ENCODE measurements around the gene KLC3.

Gene KLC3

DNA sequence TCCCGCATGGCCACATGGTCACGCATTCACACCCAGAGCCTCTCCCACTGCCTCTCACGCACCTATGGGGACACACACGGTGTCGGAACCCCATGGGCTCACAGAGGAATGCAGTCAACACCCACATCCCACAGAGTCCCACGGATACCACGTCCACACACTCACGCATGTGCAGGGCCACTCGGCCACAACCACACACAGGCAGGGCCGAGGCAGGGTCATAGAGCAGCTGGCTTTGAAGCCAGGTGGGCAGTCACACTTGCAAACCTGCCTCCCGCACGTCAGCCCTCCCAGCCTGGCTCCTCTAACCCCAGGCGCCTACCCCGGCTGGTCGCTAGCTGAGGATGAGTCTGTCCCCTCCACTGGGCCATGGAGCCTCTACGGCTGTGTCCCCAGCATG, 21.7 kb downstream of the KLC3 start:
- TF ChIP-seq ZNF274 (IDR thresholded peaks at IDR 0.05; ENCODE audit: low read depth, low read length) (no peak), YY1 (IDR thresholded peaks at IDR 0.05; ENCODE audit: insufficient read depth, insufficient read length) (no peak), SUZ12 (IDR thresholded peaks at IDR 0.05; ENCODE audit: extremely low read depth, insufficient read depth, insufficient read length) (no peak)
- Histone ChIP-seq H3K4me3 (ENCODE audit: insufficient read length, low read depth) (no peak overlapping the region), H3K9ac (ENCODE audit: insufficient read length, low read depth) (no peak overlapping the region), H3K27me3 (ENCODE audit: insufficient read depth, insufficient read length) (no peaks in the 10 kb centered on the region), H3K4me1 (ENCODE audit: insufficient read depth, insufficient read length) (peaks cover 2% of the 10 kb centered on the region), H3K36me3 (ENCODE audit: insufficient read depth, insufficient read length, low read length) (peaks cover 66% of the 10 kb centered on the region), H3K9me3 (ENCODE audit: insufficient read depth, low read length) (no peaks in the 10 kb centered on the region)
- DNase-seq (ENCODE audit: low read depth, low spot score) = no peak

DNA sequence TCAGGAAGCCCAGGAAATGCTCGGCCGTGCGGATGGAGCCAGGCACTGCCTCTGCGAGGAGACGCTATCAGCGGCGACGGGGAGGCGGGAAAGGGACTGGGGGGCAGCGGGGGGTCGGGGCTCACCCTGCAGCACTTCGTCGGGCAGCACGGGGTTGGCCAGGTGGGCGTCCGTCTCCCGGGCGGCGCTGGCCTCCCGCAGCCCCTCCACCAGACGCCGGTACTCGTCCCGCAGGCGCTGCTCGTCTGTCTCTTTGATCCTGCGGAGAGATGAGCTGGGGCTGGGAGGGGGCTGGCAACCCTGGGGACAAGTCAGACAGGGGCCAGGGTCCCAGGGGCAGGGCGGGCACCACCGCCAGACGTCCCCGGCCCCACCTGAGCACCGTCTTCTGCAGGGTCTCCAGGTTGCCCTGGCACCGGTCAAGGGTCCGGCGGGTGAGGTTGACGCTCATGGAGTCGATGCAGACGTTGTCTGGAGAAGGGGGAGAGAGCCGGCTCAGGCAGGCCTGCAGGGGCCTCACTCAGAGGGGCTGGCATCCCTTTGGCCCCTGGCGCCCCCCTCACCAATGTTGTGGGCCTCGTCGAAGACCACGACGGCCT, 23.4 kb downstream of the KLC3 start:
- no peak for DNase-seq (ENCODE audit: low read depth, low spot score)
- Histone ChIP-seq H3K9ac (ENCODE audit: insufficient read length, low read depth) (no peak overlapping the region), H3K9me3 (ENCODE audit: insufficient read depth, low read length) (no peaks in the 10 kb centered on the region), H3K4me3 (ENCODE audit: insufficient read length, low read depth) (no peak overlapping the region), H3K36me3 (ENCODE audit: insufficient read depth, insufficient read length, low read length) (peaks cover 65% of the 10 kb centered on the region), H3K27me3 (ENCODE audit: insufficient read depth, insufficient read length) (no peaks in the 10 kb centered on the region), H3K4me1 (ENCODE audit: insufficient read depth, insufficient read length) (peaks cover 2% of the 10 kb centered on the region)
- TF ChIP-seq ZNF274 (IDR thresholded peaks at IDR 0.05; ENCODE audit: low read depth, low read length) (no peak), SUZ12 (IDR thresholded peaks at IDR 0.05; ENCODE audit: extremely low read depth, insufficient read depth, insufficient read length) (no peak), YY1 (IDR thresholded peaks at IDR 0.05; ENCODE audit: insufficient read depth, insufficient read length) (no peak)

DNA sequence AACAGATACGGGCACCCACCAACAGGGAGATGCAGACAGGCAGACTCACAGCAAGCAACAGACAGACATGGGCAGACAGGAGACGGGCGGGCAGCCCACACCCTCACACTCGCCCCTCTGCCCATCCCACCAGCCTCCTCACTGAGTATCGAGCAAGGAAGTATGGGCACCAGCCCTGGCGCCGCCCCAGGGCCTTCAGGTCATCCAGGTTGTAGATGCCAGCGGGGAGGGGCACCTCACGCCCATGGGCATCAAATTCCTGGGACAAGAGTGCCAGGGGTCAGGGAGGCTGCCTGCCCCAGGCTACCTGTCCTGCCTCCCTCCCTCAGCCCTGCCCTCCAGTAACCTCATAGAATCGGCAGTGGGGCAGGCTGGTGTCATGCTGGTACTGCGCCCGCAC, 24.1 kb downstream of the KLC3 start:
- TF ChIP-seq SUZ12 (IDR thresholded peaks at IDR 0.05; ENCODE audit: extremely low read depth, insufficient read depth, insufficient read length) (no peak), YY1 (IDR thresholded peaks at IDR 0.05; ENCODE audit: insufficient read depth, insufficient read length) (no peak), ZNF274 (IDR thresholded peaks at IDR 0.05; ENCODE audit: low read depth, low read length) (no peak)
- H3K36me3 ChIP-seq (ENCODE audit: insufficient read depth, insufficient read length, low read length) = peaks cover 62% of the 10 kb centered on the region
- no peaks in the 10 kb centered on the region for H3K27me3 ChIP-seq (ENCODE audit: insufficient read depth, insufficient read length)
- H3K4me3 ChIP-seq (ENCODE audit: insufficient read length, low read depth) = no peak overlapping the region
- DNase-seq (ENCODE audit: low read depth, low spot score) = no peak
- H3K9ac ChIP-seq (ENCODE audit: insufficient read length, low read depth) = no peak overlapping the region
- no peaks in the 10 kb centered on the region for H3K4me1 ChIP-seq (ENCODE audit: insufficient read depth, insufficient read length)
- H3K9me3 ChIP-seq (ENCODE audit: insufficient read depth, low read length) = no peaks in the 10 kb centered on the region

DNA sequence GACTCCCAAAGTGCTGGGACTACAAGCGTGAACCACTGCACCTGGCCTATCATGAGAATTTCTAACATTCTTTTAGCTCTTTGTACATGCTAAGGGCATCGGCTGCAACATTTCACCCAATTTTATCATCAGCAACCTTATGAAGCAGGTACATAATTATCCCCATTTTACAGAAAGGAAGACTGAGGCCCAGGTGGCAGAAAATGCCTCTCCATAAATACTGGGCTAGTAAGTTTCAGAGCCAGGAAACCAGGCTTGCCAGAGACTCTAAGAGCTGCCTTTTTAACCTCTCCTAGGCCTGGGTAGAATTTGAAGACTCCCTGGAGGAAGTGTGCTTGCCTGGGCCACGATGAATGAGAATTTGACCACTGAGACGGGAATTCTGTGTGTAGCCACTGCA, 27.6 kb downstream of the KLC3 start:
- Histone ChIP-seq H3K36me3 (ENCODE audit: insufficient read depth, insufficient read length, low read length) (peaks cover 41% of the 10 kb centered on the region), H3K9ac (ENCODE audit: insufficient read length, low read depth) (no peak overlapping the region), H3K4me3 (ENCODE audit: insufficient read length, low read depth) (no peak overlapping the region), H3K27me3 (ENCODE audit: insufficient read depth, insufficient read length) (no peaks in the 10 kb centered on the region), H3K9me3 (ENCODE audit: insufficient read depth, low read length) (no peaks in the 10 kb centered on the region), H3K4me1 (ENCODE audit: insufficient read depth, insufficient read length) (no peaks in the 10 kb centered on the region)
- TF ChIP-seq SUZ12 (IDR thresholded peaks at IDR 0.05; ENCODE audit: extremely low read depth, insufficient read depth, insufficient read length) (no peak), YY1 (IDR thresholded peaks at IDR 0.05; ENCODE audit: insufficient read depth, insufficient read length) (no peak), ZNF274 (IDR thresholded peaks at IDR 0.05; ENCODE audit: low read depth, low read length) (no peak)
- DNase-seq (ENCODE audit: low read depth, low spot score) = no peak

DNA sequence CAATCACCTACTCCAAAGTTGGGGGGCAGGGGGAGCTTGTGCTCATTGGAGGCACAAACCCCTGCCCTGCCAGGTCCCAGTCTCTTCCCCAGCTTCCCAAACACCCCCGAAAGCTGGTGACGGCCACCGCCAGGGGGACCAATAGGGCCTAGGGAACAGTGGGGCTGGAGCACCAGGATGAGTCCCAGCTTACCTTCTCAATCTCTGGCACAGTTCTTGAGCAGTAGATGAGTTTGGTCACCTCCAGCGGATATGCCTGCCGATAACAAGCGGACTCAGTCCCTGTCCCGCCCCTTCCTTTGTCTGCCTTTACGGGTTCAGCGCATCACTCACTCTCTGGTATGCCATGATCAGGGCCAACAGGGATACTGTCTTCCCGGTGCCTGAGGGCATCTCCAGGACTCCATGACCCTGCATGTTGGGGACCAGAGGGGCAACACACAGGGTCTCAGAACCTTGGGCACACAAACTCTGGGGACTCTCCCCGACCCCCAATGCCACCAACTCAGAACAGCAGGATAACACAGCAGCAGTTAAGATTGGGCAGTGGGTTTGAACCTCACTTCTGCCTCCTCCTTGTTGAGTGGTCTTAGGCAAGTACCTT, 28.3 kb downstream of the KLC3 start:
- Histone ChIP-seq H3K9ac (ENCODE audit: insufficient read length, low read depth) (no peak overlapping the region), H3K27me3 (ENCODE audit: insufficient read depth, insufficient read length) (no peaks in the 10 kb centered on the region), H3K36me3 (ENCODE audit: insufficient read depth, insufficient read length, low read length) (peaks cover 34% of the 10 kb centered on the region), H3K4me3 (ENCODE audit: insufficient read length, low read depth) (no peak overlapping the region), H3K9me3 (ENCODE audit: insufficient read depth, low read length) (no peaks in the 10 kb centered on the region), H3K4me1 (ENCODE audit: insufficient read depth, insufficient read length) (no peaks in the 10 kb centered on the region)
- TF ChIP-seq ZNF274 (IDR thresholded peaks at IDR 0.05; ENCODE audit: low read depth, low read length) (no peak), YY1 (IDR thresholded peaks at IDR 0.05; ENCODE audit: insufficient read depth, insufficient read length) (no peak), SUZ12 (IDR thresholded peaks at IDR 0.05; ENCODE audit: extremely low read depth, insufficient read depth, insufficient read length) (no peak)
- no peak for DNase-seq (ENCODE audit: low read depth, low spot score)

DNA sequence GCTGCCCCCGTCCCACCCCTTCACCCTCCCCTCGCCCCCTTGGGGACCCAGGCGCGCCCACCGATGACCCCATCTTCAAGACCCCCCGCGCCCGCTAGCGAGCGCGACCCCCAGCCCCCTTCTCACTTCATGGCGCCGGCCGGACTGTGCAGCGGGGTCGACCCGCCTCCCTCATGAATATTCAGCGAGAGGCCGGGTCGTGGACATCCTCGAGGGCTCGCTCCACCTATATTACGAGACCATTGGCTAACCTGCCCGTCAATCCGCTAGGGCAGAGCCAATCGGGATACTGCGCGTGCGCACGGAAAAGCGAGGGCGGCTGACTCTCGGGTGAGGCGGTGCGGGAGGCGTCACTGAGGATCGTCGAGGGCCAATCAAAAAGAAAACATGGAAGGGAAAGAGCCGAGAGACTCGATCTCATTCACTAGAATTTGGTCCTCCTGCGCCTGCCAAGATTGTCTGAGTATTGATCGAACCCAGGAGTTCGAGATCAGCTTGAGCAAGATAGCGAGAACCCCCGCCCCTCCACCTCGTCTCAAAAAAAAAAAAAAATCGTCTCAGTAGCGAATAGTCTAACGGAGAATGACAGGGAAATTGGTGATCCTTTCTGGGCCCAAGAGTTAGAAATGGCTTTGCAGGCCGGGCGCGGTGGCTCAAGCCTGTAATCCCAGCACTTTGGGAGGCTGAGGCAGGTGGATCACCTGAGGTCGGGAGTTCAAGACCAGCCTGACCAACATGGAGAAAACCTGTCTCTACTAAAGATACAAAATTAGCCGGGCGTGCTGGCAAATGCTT, 30.1 kb downstream of the KLC3 start, which contains the start of gene ERCC2:
Gene ERCC2, minus strand, starts transcription at position 164 of the 795 bp plus-strand sequence. Its CDS starts 33 bp downstream, at position 131.
- H3K9me3 ChIP-seq (ENCODE audit: insufficient read depth, low read length) = no peaks in the 10 kb centered on the region
- peak within 1 kb of the TSS; percentile 76 for H3K4me3 ChIP-seq (ENCODE audit: insufficient read length, low read depth)
- DNase-seq (ENCODE audit: low read depth, low spot score) = peak; percentile 95
- H3K27me3 ChIP-seq (ENCODE audit: insufficient read depth, insufficient read length) = no peaks in the 10 kb centered on the region
- H3K9ac ChIP-seq (ENCODE audit: insufficient read length, low read depth) = peak within 1 kb of the TSS; percentile 93
- no peaks in the 10 kb centered on the region for H3K4me1 ChIP-seq (ENCODE audit: insufficient read depth, insufficient read length)
- TF ChIP-seq ZNF274 (IDR thresholded peaks at IDR 0.05; ENCODE audit: low read depth, low read length) (no peak), YY1 (IDR thresholded peaks at IDR 0.05; ENCODE audit: insufficient read depth, insufficient read length) (no peak), SUZ12 (IDR thresholded peaks at IDR 0.05; ENCODE audit: extremely low read depth, insufficient read depth, insufficient read length) (no peak)
- peaks cover 21% of the 10 kb centered on the region for H3K36me3 ChIP-seq (ENCODE audit: insufficient read depth, insufficient read length, low read length)
